HepG2 (cell line): ENCODE data around the gene ODAM. TPM values are rescaled to one million over a fixed set of nuclear protein-coding genes. Genes with fewer than 3 reads are reported as not detected.

ENCODE experiments used
- ATAD3A ChIP-seq: sonication (generic); formaldehyde crosslinking; IDR thresholded peaks from 2 replicates; pipeline ENCODE4 v1.4.0; 2020; ENCODE audit warnings: missing genetic modification reagents
- FIP1L1 ChIP-seq: fragments of 200-400 bp; formaldehyde crosslinking; IDR thresholded peaks from 2 replicates; pipeline ENCODE4 v1.6.1; 2018; ENCODE audit warnings: low read depth, mild to moderate bottlenecking, low read length, moderate library complexity, borderline replicate concordance; ENCODE audit not compliant: insufficient read depth
- FOXP1 ChIP-seq, 2 experiments: fragments of 450-650 bp in 1 of 2; IDR thresholded peaks; 2 replicates each; pipeline ENCODE4 v1.6.1; 2017 to 2018; ENCODE audit warnings: antibody characterized with exemption in 1 of 2
- KDM5B ChIP-seq: sonication (generic); formaldehyde crosslinking; IDR thresholded peaks from 2 replicates; pipeline ENCODE4 v1.4.0; 2020; ENCODE audit warnings: missing genetic modification reagents, mild to moderate bottlenecking, borderline replicate concordance
- KLF11 ChIP-seq: IDR thresholded peaks from 2 replicates; pipeline ENCODE4 v1.6.1; 2016; ENCODE audit warnings: missing compliant biosample characterization
- MAZ ChIP-seq, 2 experiments: sonication (generic) in 1 of 2; formaldehyde crosslinking in 1 of 2; IDR thresholded peaks; 2 replicates each; pipeline versions ENCODE4 v1.5.0 to v1.6.1; 2012 to 2020; ENCODE audit warnings: low read depth in 2 of 2, mild to moderate bottlenecking in 2 of 2, borderline replicate concordance in 1 of 2, improper control_type of control experiment in 1 of 2, low read length in 1 of 2, missing genetic modification reagents in 1 of 2, moderate library complexity in 1 of 2
- NFATC3 ChIP-seq: sonication (generic); formaldehyde crosslinking; IDR thresholded peaks from 2 replicates; pipeline ENCODE4 v1.5.1; 2020; ENCODE audit warnings: mild to moderate bottlenecking, missing genetic modification reagents
- NONO ChIP-seq, 2 experiments: fragments of 450-650 bp in 1 of 2; sonication (generic) in 1 of 2; formaldehyde crosslinking in 1 of 2; IDR thresholded peaks in 1 of 2; conservative IDR thresholded peaks in 1 of 2; 2 replicates each; pipeline versions ENCODE4 v1.6.1 to v1.8.0; 2017 to 2022; ENCODE audit warnings: mild to moderate bottlenecking in 1 of 2, missing genetic modification reagents in 1 of 2, moderate library complexity in 1 of 2
- NR2F6 ChIP-seq, 2 experiments: IDR thresholded peaks; 2 replicates each; pipeline ENCODE4 v1.6.1; 2016; ENCODE audit warnings: antibody characterized with exemption in 1 of 2, mild to moderate bottlenecking in 1 of 2
- REPIN1 ChIP-seq: sonication (generic); formaldehyde crosslinking; IDR thresholded peaks from 2 replicates; pipeline ENCODE4 v1.8.0; 2022; ENCODE audit warnings: missing genetic modification reagents, low read depth, mild to moderate bottlenecking, borderline replicate concordance
- SIX4 ChIP-seq: sonication (generic); formaldehyde crosslinking; IDR thresholded peaks from 2 replicates; pipeline ENCODE4 v1.4.0; 2020; ENCODE audit warnings: missing genetic modification reagents
- ZEB1 ChIP-seq: IDR thresholded peaks from 2 replicates; pipeline ENCODE4 v1.6.1; 2012; ENCODE audit warnings: mild to moderate bottlenecking, low read depth, inconsistent platforms; ENCODE audit not compliant: insufficient replicate concordance
- ZKSCAN8 ChIP-seq: IDR thresholded peaks from 2 replicates; pipeline ENCODE4 v1.6.1; 2016; ENCODE audit warnings: borderline replicate concordance, missing genetic modification reagents, missing compliant biosample characterization
- ZNF263 ChIP-seq: sonication (generic); formaldehyde crosslinking; IDR thresholded peaks from 2 replicates; pipeline ENCODE4 v1.4.0; 2020; ENCODE audit warnings: missing genetic modification reagents
- ZNF496 ChIP-seq: sonication (generic); formaldehyde crosslinking; IDR thresholded peaks from 2 replicates; pipeline ENCODE4 v1.8.1; 2023; ENCODE audit warnings: mild to moderate bottlenecking, moderate library complexity, missing genetic modification reagents; ENCODE audit not compliant: insufficient replicate concordance
- ZNF556 ChIP-seq: sonication (generic); formaldehyde crosslinking; IDR thresholded peaks from 2 replicates; pipeline ENCODE4 v1.4.0; 2020; ENCODE audit warnings: mild to moderate bottlenecking, missing genetic modification reagents, borderline replicate concordance
- ZNF577 ChIP-seq: sonication (generic); formaldehyde crosslinking; IDR thresholded peaks from 2 replicates; pipeline ENCODE4 v1.4.0; 2020; ENCODE audit warnings: mild to moderate bottlenecking, low read depth, missing genetic modification reagents, borderline replicate concordance
- ZNF720 ChIP-seq: sonication (generic); formaldehyde crosslinking; IDR thresholded peaks from 2 replicates; pipeline ENCODE4 v1.4.0; 2020; ENCODE audit warnings: missing genetic modification reagents
- ZNF780A ChIP-seq: sonication (generic); formaldehyde crosslinking; IDR thresholded peaks from 2 replicates; pipeline ENCODE4 v1.8.0; 2022; ENCODE audit warnings: mild to moderate bottlenecking, missing genetic modification reagents, moderate library complexity
- ZSCAN9 ChIP-seq: IDR thresholded peaks from 2 replicates; pipeline ENCODE4 v1.6.1; 2016; ENCODE audit warnings: borderline replicate concordance
- ZZZ3 ChIP-seq: sonication (generic); formaldehyde crosslinking; IDR thresholded peaks from 2 replicates; pipeline ENCODE4 v1.4.0; 2020; ENCODE audit warnings: missing genetic modification reagents, mild to moderate bottlenecking, borderline replicate concordance
- polyA plus RNA-seq, 8 experiments: library from polyadenylated mRNA; depleted of rRNA in 3 of 8; stranded (reverse) in 7 of 8; unstranded in 1 of 8; fragments of >200 nt; fragmentation: Illumina TruSeq in 4 of 8; extraction: Trizol in 4 of 8; gene quantifications; 2 replicates each; pipeline versions ENCODE4 v1.2.1 to v1.2.3, GENCODE V29; 2011 to 2016; ENCODE audit warnings: low read depth in 4 of 8, missing spikeins in 1 of 8, mixed read lengths in 1 of 8; ENCODE audit not compliant: insufficient read depth in 1 of 8
- total RNA-seq, 5 experiments: library from RNA; depleted of rRNA; stranded (reverse); fragments of >200 nt; fragmentation: Illumina TruSeq; extraction: Trizol; gene quantifications; 2 replicates each; pipeline ENCODE4 v1.2.3, GENCODE V29; 2016; ENCODE audit warnings: low read depth in 1 of 5
- TF ChIP-seq, protein P1 (sequence below): sonication (generic); formaldehyde crosslinking; conservative IDR thresholded peaks from 2 replicates; pipeline ENCODE4 v1.4.0; 2020; ENCODE audit warnings: missing genetic modification reagents
- TF ChIP-seq, protein P2 (sequence below): sonication (generic); formaldehyde crosslinking; IDR thresholded peaks from 2 replicates; pipeline ENCODE4 v1.8.1; 2022; ENCODE audit warnings: low read depth, mild to moderate bottlenecking, missing genetic modification reagents

ODAM gene
- total and polyA plus RNA-seq, 2 of the 13 experiments (the other 11 are each of a cell fraction or from before 2014, with no cell fraction given): 94.6 to 115 TPM

DNA sequence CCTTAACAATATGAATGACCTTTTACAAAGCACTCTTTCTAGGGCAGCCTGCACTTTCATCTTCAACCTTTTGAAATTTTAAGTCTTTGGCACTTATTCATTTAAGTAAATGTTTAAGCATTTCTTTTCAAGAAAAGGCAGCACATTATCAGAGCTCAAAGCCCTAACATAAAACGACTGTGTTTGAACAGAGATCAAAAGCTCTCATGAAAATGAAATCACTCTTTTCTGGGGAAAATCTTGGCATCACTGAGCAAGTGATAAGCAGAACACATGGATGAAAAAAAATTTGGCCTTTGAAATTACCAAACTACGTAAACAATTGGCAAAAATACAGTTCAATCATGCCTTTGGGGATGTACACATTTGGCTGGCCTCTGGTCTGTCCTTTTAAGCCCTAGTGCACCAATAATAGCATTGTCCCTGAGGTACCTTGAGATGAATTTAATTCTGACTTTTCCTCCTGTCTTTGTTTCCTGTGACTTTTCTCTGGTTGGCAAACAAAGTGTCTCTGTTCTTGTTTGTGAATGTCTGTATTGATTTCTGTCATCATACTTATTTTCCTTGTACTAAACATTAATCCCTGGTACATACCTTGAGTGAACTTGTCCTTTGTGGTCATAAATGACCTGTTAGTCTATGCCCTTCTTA lies 12.9 kb upstream of the ODAM start (continued):
- TF ChIP-seq ZKSCAN8 (CRISPR knock-in tag): peak; percentile 93
- TF ChIP-seq ZNF577: no peak
- TF ChIP-seq REPIN1 (CRISPR knock-in tag): peak; percentile 61; the same call in 1 of the 2 replicates
- TF ChIP-seq NONO (IDR thresholded peaks at IDR 0.05): no peak
- peak; percentile 57; the same call in 1 of the 2 replicates for TF ChIP-seq NONO (CRISPR knock-in tag; conservative IDR thresholded peaks at IDR 0.05)
- TF ChIP-seq KLF11: no peak
- TF ChIP-seq FIP1L1: no peak
- no peak for TF ChIP-seq NFATC3 (CRISPR knock-in tag)
- TF ChIP-seq NR2F6 (IDR thresholded peaks at IDR 0.05): peak; percentile 88
- peak; percentile 81 for TF ChIP-seq NR2F6 (CRISPR knock-in tag; IDR thresholded peaks at IDR 0.05)
- peak; percentile 70 for TF ChIP-seq ZEB1
- TF ChIP-seq, protein P1, sequence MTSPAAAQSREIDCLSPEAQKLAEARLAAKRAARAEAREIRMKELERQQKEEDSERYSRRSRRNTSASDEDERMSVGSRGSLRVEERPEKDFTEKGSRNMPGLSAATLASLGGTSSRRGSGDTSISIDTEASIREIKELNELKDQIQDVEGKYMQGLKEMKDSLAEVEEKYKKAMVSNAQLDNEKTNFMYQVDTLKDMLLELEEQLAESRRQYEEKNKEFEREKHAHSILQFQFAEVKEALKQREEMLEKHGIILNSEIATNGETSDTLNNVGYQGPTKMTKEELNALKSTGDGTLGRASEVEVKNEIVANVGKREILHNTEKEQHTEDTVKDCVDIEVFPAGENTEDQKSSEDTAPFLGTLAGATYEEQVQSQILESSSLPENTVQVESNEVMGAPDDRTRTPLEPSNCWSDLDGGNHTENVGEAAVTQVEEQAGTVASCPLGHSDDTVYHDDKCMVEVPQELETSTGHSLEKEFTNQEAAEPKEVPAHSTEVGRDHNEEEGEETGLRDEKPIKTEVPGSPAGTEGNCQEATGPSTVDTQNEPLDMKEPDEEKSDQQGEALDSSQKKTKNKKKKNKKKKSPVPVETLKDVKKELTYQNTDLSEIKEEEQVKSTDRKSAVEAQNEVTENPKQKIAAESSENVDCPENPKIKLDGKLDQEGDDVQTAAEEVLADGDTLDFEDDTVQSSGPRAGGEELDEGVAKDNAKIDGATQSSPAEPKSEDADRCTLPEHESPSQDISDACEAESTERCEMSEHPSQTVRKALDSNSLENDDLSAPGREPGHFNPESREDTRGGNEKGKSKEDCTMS (CRISPR knock-in tag): no peak
- no peak for TF ChIP-seq KDM5B (CRISPR knock-in tag)
- TF ChIP-seq SIX4 (CRISPR knock-in tag): peak; percentile 36
- no peak for TF ChIP-seq ZZZ3 (CRISPR knock-in tag)
- TF ChIP-seq ZNF263 (CRISPR knock-in tag): no peak
- TF ChIP-seq ZSCAN9: 0 out of 2 replicates have a peak, but pooled peaks have one; percentile 24
- TF ChIP-seq, protein P2, sequence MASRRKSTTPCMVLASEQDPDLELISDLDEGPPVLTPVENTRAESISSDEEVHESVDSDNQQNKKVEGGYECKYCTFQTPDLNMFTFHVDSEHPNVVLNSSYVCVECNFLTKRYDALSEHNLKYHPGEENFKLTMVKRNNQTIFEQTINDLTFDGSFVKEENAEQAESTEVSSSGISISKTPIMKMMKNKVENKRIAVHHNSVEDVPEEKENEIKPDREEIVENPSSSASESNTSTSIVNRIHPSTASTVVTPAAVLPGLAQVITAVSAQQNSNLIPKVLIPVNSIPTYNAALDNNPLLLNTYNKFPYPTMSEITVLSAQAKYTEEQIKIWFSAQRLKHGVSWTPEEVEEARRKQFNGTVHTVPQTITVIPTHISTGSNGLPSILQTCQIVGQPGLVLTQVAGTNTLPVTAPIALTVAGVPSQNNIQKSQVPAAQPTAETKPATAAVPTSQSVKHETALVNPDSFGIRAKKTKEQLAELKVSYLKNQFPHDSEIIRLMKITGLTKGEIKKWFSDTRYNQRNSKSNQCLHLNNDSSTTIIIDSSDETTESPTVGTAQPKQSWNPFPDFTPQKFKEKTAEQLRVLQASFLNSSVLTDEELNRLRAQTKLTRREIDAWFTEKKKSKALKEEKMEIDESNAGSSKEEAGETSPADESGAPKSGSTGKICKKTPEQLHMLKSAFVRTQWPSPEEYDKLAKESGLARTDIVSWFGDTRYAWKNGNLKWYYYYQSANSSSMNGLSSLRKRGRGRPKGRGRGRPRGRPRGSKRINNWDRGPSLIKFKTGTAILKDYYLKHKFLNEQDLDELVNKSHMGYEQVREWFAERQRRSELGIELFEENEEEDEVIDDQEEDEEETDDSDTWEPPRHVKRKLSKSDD (CRISPR knock-in tag): no peak
- peak; percentile 78 for TF ChIP-seq FOXP1 (IDR thresholded peaks at IDR 0.05)
- peak; percentile 86 for TF ChIP-seq FOXP1 (CRISPR knock-in tag; IDR thresholded peaks at IDR 0.05)
- TF ChIP-seq ATAD3A (CRISPR knock-in tag): no peak
- TF ChIP-seq ZNF496: no peak
- TF ChIP-seq ZNF720 (CRISPR knock-in tag): no peak
- no peak for TF ChIP-seq ZNF780A (CRISPR knock-in tag)
- no peak for TF ChIP-seq MAZ (IDR thresholded peaks at IDR 0.05; ENCODE audit: borderline replicate concordance, low read depth, low read length)
- TF ChIP-seq MAZ (CRISPR knock-in tag; IDR thresholded peaks at IDR 0.05; ENCODE audit: low read depth): no peak
- no peak for TF ChIP-seq ZNF556 (CRISPR knock-in tag)
